GM12875 (cell line): Measurements from ENCODE around the gene RPS27.
A peak's percentile ranks its signal among the peaks of the same experiment; 100 is the strongest.

Experiments used
- H3K4me3 ChIP-seq: one replicate; pipeline ENCODE4 v1.5.1; 2011; ENCODE audit warnings: low read depth, low read length, control low read depth
- CTCF ChIP-seq: IDR thresholded peaks from 2 replicates; pipeline ENCODE4 v1.5.1; 2011; ENCODE audit warnings: low read depth, mild to moderate bottlenecking, control low read depth, inconsistent platforms, low read length, moderate library complexity, borderline replicate concordance; ENCODE audit not compliant: insufficient read depth

Gene RPS27

DNA sequence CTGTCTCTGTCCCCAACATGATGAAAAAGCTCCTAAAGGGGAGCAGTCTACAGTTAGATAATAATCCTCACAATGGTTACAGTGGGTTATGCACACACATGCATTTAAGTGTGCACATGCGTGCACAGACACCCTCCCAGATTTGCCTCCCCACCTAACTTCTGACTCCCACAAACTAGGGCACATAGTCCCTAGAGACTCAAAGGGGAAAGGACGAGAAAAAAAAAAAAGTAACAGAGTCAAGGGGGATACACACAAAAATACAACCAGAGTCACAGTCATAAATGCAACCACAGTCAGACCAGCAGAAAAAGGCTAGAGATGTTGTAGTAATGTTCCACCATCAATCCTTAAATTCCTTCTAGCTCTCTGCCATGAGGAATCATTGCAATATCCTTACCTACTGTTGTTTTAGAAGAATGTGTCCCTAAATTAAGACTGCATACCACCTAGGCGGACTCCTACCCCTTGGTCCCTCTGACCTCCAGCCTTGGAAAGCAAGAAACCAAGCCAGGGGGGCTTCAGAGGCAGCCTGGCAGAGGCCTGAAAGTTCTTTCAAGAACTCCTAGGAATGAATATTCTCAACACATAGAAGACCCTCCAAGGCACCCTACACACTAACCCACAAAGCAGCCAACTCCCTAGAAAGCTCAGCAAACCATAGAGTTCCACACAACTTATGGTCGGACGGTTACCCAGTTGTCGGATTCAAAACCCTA, 33.4 kb upstream of the RPS27 start:
- no peak for TF ChIP-seq CTCF
- peak overlapping the region; percentile 98 for H3K4me3 ChIP-seq

DNA sequence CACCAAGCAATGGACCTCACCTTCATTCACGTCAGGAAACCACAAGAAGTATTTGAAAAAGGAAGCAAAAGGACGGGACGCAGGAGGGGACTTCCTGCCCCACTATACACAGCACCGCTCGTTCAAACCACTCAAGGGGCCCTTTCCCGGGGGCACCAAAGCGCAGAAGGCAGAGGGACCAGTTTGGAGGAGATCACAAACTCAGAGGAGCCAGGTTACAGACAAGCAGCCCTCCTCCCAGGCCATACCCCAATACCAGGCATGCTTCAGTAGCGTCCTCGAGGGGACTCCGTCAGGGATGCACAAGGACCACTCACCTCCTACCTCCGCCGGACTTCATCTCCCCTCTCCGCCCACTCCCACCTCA, 32.8 kb upstream of the RPS27 start:
- peak overlapping the region; percentile 98 for H3K4me3 ChIP-seq
- TF ChIP-seq CTCF: no peak

- H3K4me3 ChIP-seq: peak within 1 kb of the TSS; percentile 98
- no peak for TF ChIP-seq CTCF
Observed at GRCh38 chr1:153958111-153958960, 32.2 kb upstream of the RPS27 start, which contains the start of gene CRTC2. CRTC2 (minus strand) TSS chr1:153958612; CDS start chr1:153958497, 115 bp downstream.

DNA sequence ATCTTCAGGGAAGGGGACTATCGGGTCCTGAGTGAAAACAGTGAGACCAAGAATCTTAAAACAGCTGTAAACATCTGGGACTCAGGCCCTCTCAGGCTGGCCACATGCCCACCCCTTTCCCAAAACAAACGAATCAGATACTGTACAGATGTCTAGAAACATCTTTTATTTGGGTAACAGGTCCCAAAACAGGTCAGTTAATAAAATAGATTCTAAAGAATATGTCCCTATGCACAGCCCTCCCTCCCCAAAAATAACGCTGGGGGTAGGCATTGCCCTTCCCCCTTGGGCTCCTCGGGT, 31.7 kb upstream of the RPS27 start:
- no peak overlapping the region for H3K4me3 ChIP-seq
- TF ChIP-seq CTCF: no peak

DNA sequence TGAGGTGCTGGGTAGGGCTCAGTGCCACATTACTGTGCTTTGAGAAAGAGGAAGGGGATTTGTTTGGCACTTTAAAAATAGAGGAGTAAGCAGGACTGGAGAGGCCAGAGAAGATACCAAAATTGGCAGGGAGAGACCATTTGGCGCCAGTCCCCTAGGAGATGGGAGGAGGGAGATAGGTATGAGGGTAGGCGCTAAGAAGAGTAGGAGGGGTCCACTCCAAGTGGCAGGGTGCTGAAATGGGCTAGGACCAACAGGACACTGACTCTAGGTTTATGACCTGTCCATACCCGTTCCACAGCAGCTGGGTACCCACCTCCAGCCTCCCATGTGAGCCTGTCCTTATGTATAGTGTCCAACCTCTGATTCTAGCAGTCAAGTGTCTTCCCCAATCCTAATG, 31.1 kb upstream of the RPS27 start:
- no peak for TF ChIP-seq CTCF
- H3K4me3 ChIP-seq: no peak overlapping the region

DNA sequence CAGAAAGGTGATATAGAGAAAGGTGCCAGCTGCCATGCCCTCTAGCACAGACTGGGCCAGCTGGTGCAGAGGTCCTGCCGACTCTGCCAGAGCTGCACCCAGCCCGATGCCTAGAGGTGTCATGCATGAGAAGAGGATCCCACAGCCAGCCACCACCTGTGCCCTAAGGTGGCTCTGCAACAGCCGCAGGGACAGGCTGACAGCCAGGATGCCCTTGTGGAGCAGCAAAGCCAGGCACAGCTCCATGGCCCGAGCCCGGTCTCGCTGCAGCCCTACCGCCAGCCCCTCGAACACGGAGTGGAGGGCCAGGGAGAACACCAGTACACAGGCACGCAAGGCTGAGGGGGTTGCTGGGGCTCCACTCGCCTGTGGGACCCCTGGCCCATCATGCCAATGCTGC, 30.4 kb upstream of the RPS27 start:
- TF ChIP-seq CTCF: no peak
- H3K4me3 ChIP-seq: no peak overlapping the region

DNA sequence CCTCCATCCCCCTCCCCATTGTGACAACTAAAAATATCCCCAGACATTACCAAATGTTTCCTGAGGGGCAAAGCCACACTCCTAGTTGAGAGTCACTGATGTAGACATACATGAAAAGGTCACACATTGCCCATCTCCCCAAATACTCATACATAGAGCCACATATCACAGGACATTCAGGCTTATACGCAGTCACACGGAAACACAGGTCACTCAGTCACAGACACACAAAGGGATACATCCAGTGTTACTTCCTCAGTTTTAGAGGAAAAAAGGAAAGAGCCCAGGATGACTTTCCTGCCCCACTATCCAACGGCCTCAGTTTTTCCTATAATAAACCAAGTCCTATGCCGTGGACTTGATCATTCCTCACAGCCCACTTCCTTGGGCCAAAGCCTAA, 29.1 kb upstream of the RPS27 start:
- no peak for TF ChIP-seq CTCF
- H3K4me3 ChIP-seq: no peak overlapping the region
